ENCODE measurements around the gene IP6K1. TPM values are rescaled to one million over a fixed set of nuclear protein-coding genes. Genes with fewer than 3 reads are reported as not detected.

The IP6K1 gene
- total RNA-seq, 1 experiment from 2014 or later = 42.2 TPM

GRCh38 chr3:49723628-49724551, 62.5 kb downstream of the IP6K1 start, which contains the start of gene GMPPB:
TSS of gene GMPPB (minus strand) at chr3:49723951. CDS start at chr3:49723726, 225 bp downstream.
- WGBS (ENCODE audit: extremely low coverage, insufficient read length, low lambda C conversion rate) = no CpG with 5 or more reads among the region's 102 CpGs
- Histone ChIP-seq H4K5ac (ENCODE audit: insufficient read length, low read depth, low read length) (peak within 1 kb of the TSS; percentile 15), H3K4me1 (ENCODE audit: insufficient read depth, low read length) (no peaks in the 10 kb centered on the region), H3K18ac (ENCODE audit: insufficient read length, low read depth, low read length) (peak within 1 kb of the TSS; percentile 73), H2AFZ (ENCODE audit: low read length) (no peak within 1 kb of the TSS), H3K27me3 (ENCODE audit: insufficient read depth, low read length) (no peaks in the 10 kb centered on the region), H3K4ac (ENCODE audit: low read depth, low read length) (no peak within 1 kb of the TSS), H2BK5ac (ENCODE audit: insufficient read length, low read length) (no peak within 1 kb of the TSS), H2BK15ac (ENCODE audit: low read depth, low read length) (no peak within 1 kb of the TSS), H3T11ph (ENCODE audit: low read length) (no peak within 1 kb of the TSS), H2BK20ac (ENCODE audit: low read depth, low read length, poor library complexity, severe bottlenecking) (no peak within 1 kb of the TSS), H3K4me2 (ENCODE audit: insufficient read depth, insufficient read length, low read length) (peak within 1 kb of the TSS; percentile 68), H3K23me2 (ENCODE audit: insufficient read length, low read depth, low read length, poor library complexity, severe bottlenecking) (peaks cover 20% of the 10 kb centered on the region), H4K20me1 (ENCODE audit: control insufficient read depth, insufficient read depth, insufficient read length) (no peaks in the 10 kb centered on the region), H4K8ac (replicated peaks; ENCODE audit: insufficient read length, low read depth, low read length) (no peak within 1 kb of the TSS), H2BK120ac (ENCODE audit: low read depth, low read length, poor library complexity, severe bottlenecking) (no peak within 1 kb of the TSS), H3K9me3 (ENCODE audit: control insufficient read depth, low read depth, low read length) (no peaks in the 10 kb centered on the region), H3K9ac (ENCODE audit: extremely low read depth, insufficient read length, low read length) (peak within 1 kb of the TSS; percentile 83), H3K79me2 (ENCODE audit: insufficient read depth, low read length) (no peaks in the 10 kb centered on the region), H2AK5ac (ENCODE audit: insufficient read length, low read length) (no peak within 1 kb of the TSS), H2BK12ac (ENCODE audit: insufficient read length, low read depth, low read length) (no peak within 1 kb of the TSS), H4K91ac (ENCODE audit: insufficient read length, low read depth, low read length) (peak within 1 kb of the TSS; percentile 21), H3K27ac (ENCODE audit: insufficient read length, low read depth, low read length) (no peak within 1 kb of the TSS), H3K23ac (ENCODE audit: insufficient read length, low read depth, low read length) (no peak within 1 kb of the TSS), H3K56ac (ENCODE audit: insufficient read length, low read depth, low read length) (no peak within 1 kb of the TSS), H3K79me1 (ENCODE audit: insufficient read depth, low read depth, low read length, poor library complexity, severe bottlenecking) (peaks cover 2% of the 10 kb centered on the region), H3K14ac (ENCODE audit: insufficient read depth, low read length) (peak within 1 kb of the TSS; percentile 81)
- Mint-ChIP-seq H3K36me3 (ENCODE audit: insufficient read depth in 1 of 3, low read depth in 3 of 3) (peaks cover 5 to 50% (median 40%) of the 10 kb centered on the region in 3 experiments; a peak in 6 of 7 replicates), H3K27ac (peak within 1 kb of the TSS; percentile 98 to 99 (median 98)), H3K4me1 (peaks cover 14 to 17% of the 10 kb centered on the region in 2 experiments), H3K27me3 (ENCODE audit: low read depth) (no peaks in the 10 kb centered on the region; the same call in none of the 2 replicates), H3K4me3 (peak within 1 kb of the TSS; percentile 87 to 96), H3K9me3 (no peaks in the 10 kb centered on the region)
- peak; percentile 98 for DNase-seq
- TF ChIP-seq CTCF (conservative IDR thresholded peaks at IDR 0.05) = no peak
